MCF 10A (cell line): ENCODE data around the gene SH3RF1. TPM values are rescaled to one million over a fixed set of nuclear protein-coding genes. Genes with fewer than 3 reads are reported as not detected.

Experiments
- BruUV-seq: library from RNA; stranded (reverse); fragments of 400-500 nt; replicated peaks from 2 replicates; lab custom pipeline; 2021; lab: Mats Ljungman, UMichigan
- CTCF ChIA-PET: fragments of 300-600 bp; sonication (Branson Sonifier 250); formaldehyde crosslinking; extraction: SDS; loops from one replicate; lab custom pipeline; 2021; ENCODE audit warnings: antibody characterized with exemption, inconsistent platforms; lab: Yijun Ruan, JAX
- POLR2A ChIA-PET: fragments of 300-600, 350-650 bp; sonication (Branson Sonifier 250); formaldehyde crosslinking; extraction: SDS; loops from one replicate; lab custom pipeline; 2020; ENCODE audit warnings: antibody characterized with exemption, inconsistent platforms; lab: Yijun Ruan, JAX
- DNase-seq: peaks from one replicate; pipeline ENCODE4 v3.0.0-alpha.2; 2018; ENCODE audit not compliant: unreplicated experiment
- H3K27ac Mint-ChIP-seq: one replicate; pipeline ENCODE4 v1.8.0; 2022; ENCODE audit warnings: mild to moderate bottlenecking, low read depth, mixed read lengths; ENCODE audit not compliant: unreplicated experiment
- H3K27me3 Mint-ChIP-seq: one replicate; pipeline ENCODE4 v1.8.0; 2022; ENCODE audit warnings: mixed read lengths; ENCODE audit not compliant: insufficient read depth, unreplicated experiment
- H3K36me3 Mint-ChIP-seq: one replicate; pipeline ENCODE4 v1.8.0; 2022; ENCODE audit warnings: mild to moderate bottlenecking, moderate library complexity, mixed read lengths; ENCODE audit not compliant: insufficient read depth, unreplicated experiment
- H3K4me1 Mint-ChIP-seq: one replicate; pipeline ENCODE4 v1.8.0; 2022; ENCODE audit warnings: mixed read lengths; ENCODE audit not compliant: insufficient read depth, unreplicated experiment
- H3K4me3 Mint-ChIP-seq: one replicate; pipeline ENCODE4 v1.8.0; 2022; ENCODE audit warnings: mild to moderate bottlenecking, moderate library complexity, mixed read lengths; ENCODE audit not compliant: unreplicated experiment
- H3K9me3 Mint-ChIP-seq: one replicate; pipeline ENCODE4 v1.8.0; 2022; ENCODE audit warnings: mixed read lengths; ENCODE audit not compliant: unreplicated experiment
- intact Hi-C: fragments of 100-400 bp; cut with micrococcal nuclease; formaldehyde crosslinking; loops from 2 replicates; pipeline ENCODE4 v1.14.1; 2022
- total RNA-seq: library from RNA; stranded (reverse); gene quantifications from 2 replicates; pipeline ENCODE4 v1.2.3, GENCODE V29; 2022
- TF ChIP-seq, protein P1 (sequence below): fragments of 200-600 bp; IDR thresholded peaks from one replicate; pipeline ENCODE4 v1.8.0; 2022; ENCODE audit warnings: antibody characterized with exemption, mild to moderate bottlenecking; ENCODE audit not compliant: unreplicated experiment

Gene SH3RF1
- total RNA-seq, 1 experiment from 2014 or later: 17.4 TPM

GRCh38 chr4:169094656-169095231, 176.0 kb downstream of the SH3RF1 start:
- Mint-ChIP-seq H3K4me1 (no peaks in the 10 kb centered on the region), H3K36me3 (peaks cover 13% of the 10 kb centered on the region), H3K9me3 (no peaks in the 10 kb centered on the region), H3K4me3 (no peak overlapping the region), H3K27ac (no peak overlapping the region), H3K27me3 (no peaks in the 10 kb centered on the region)
- intact Hi-C loops: no loop called here
- ChIA-PET CTCF (no interaction called here), POLR2A (interaction anchor here (1.2 kb wide), 1 partner anchor 24 kb away, joined by 3 read pairs; no protein-coding TSS in a partner anchor)
- no peak for DNase-seq
- TF ChIP-seq, protein P1, sequence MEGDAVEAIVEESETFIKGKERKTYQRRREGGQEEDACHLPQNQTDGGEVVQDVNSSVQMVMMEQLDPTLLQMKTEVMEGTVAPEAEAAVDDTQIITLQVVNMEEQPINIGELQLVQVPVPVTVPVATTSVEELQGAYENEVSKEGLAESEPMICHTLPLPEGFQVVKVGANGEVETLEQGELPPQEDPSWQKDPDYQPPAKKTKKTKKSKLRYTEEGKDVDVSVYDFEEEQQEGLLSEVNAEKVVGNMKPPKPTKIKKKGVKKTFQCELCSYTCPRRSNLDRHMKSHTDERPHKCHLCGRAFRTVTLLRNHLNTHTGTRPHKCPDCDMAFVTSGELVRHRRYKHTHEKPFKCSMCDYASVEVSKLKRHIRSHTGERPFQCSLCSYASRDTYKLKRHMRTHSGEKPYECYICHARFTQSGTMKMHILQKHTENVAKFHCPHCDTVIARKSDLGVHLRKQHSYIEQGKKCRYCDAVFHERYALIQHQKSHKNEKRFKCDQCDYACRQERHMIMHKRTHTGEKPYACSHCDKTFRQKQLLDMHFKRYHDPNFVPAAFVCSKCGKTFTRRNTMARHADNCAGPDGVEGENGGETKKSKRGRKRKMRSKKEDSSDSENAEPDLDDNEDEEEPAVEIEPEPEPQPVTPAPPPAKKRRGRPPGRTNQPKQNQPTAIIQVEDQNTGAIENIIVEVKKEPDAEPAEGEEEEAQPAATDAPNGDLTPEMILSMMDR: no peak
- no TSS peak for BruUV-seq

DNA sequence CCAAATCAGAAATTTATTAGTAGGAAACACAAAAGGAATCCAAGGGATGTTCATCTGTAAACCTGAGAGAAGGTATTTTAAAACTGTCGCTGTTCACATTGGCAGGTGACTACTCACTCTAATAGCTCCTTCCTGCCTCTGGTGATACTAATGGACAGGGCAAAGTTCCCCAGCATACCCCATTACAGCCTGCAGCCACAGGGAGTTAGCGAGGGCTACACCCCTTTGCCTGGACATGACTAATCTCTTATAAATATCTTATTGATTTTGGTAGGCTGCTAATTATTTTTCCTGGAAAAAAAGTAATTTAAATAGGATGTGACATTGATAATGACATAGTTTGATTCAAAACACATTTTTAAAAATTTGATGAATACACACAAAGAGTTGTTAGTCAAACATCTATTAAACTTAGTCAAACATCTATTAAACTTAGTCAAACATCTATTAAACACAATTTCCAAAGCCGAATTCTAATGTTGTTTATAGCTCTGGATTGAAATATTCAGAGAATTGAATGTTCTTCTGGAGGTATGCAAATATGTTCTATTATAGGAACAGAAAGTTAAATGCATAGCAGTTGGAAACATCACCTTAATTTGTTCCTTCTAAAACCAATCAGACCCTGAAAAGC, 177.8 kb downstream of the SH3RF1 start:
- Mint-ChIP-seq H3K36me3 (peaks cover 22% of the 10 kb centered on the region), H3K27ac (no peak overlapping the region), H3K4me1 (no peaks in the 10 kb centered on the region), H3K4me3 (no peak overlapping the region), H3K9me3 (peaks cover 7% of the 10 kb centered on the region), H3K27me3 (no peaks in the 10 kb centered on the region)
- TF ChIP-seq, protein P1: no peak
- no peak for DNase-seq
- intact Hi-C loops: no loop called here
- BruUV-seq: no TSS peak
- ChIA-PET POLR2A (interaction anchor here (0.7 kb wide), 1 partner anchor 9 kb away, joined by 3 read pairs; no protein-coding TSS in a partner anchor), CTCF (interaction anchor here (0.6 kb wide), 1 partner anchor 32 kb away, joined by 3 read pairs; no protein-coding TSS in a partner anchor)

DNA sequence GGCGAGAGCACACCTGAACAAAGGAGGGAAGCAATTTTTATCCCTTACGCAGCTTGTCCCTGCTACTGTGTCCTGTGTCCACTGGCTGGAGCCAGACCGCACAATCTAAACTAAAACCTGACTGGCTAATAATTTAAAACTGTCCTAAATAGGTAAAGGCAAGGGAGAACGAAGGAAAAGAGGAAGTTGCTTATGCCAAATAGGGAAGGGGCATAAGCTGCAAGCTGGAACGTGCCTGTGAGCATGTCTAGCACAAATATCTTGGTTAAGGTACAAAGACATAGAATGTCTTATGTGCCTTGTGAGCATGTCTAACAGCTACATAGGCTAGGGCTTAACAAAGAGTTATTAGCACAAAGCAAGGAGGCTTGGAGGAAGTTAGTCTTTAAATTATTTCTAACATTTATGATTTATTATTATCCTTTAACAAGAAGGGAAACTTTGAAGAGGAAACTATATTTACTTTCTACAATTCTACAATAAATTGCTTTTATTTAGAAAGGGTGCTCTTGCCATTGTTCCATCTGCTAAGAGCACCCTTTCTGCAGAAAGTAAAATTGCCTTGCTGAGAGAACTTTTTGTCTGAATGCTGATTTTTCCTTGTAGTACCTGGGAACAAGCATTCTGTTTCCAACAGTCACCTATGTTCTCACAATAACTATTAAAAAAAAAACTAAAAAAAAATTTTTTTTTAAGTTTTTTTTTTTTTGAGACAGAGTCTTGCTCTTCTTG, 180.1 kb downstream of the SH3RF1 start:
- H3K27ac Mint-ChIP-seq: no peak overlapping the region
- TF ChIP-seq, protein P1: no peak
- H3K9me3 Mint-ChIP-seq: peaks cover 7% of the 10 kb centered on the region
- H3K4me3 Mint-ChIP-seq: no peak overlapping the region
- H3K27me3 Mint-ChIP-seq: no peaks in the 10 kb centered on the region
- H3K4me1 Mint-ChIP-seq: no peaks in the 10 kb centered on the region
- DNase-seq: no peak
- peaks cover 17% of the 10 kb centered on the region for H3K36me3 Mint-ChIP-seq
- BruUV-seq: no TSS peak
- ChIA-PET CTCF (interaction anchor here (1.5 kb wide), 1 partner anchor 12 kb away, joined by 3 read pairs; no protein-coding TSS in a partner anchor), POLR2A (no interaction called here)
- intact Hi-C loops: no loop called here

DNA sequence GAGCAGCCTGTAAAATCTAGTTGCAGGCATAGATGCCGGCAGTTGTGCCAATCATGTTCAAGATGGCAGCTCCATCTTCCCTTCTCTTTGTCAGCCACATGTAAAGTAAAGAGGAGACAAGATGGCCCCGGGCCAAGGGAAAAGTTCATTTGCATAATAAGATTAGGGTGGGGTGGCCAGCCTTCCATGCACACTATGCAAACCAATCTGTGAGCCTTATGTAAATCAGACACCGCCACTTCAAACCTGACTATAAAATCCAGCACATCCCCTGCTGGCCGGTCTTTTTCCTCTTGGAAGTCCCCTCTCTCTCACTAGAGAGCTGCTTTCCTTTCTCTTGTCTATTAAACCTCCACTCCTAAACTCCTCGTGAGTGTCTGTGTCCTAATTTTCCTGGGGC, 181.8 kb downstream of the SH3RF1 start:
- ChIA-PET POLR2A (no interaction called here), CTCF (interaction anchor here (0.7 kb wide), 1 partner anchor 53 kb away, joined by 3 read pairs; no protein-coding TSS in a partner anchor)
- no TSS peak for BruUV-seq
- Mint-ChIP-seq H3K9me3 (peaks cover 7% of the 10 kb centered on the region), H3K4me3 (no peak overlapping the region), H3K27ac (no peak overlapping the region), H3K4me1 (no peaks in the 10 kb centered on the region), H3K36me3 (peaks cover 17% of the 10 kb centered on the region), H3K27me3 (no peaks in the 10 kb centered on the region)
- intact Hi-C loops: no loop called here
- TF ChIP-seq, protein P1: no peak
- no peak for DNase-seq
